ENCODE results near the gene SSTR1.

The SSTR1 gene

GRCh38 chr14:38213001-38213400, 5.3 kb downstream of the SSTR1 start:
- DNase-seq = no peak
- H3K27ac ChIP-seq (ENCODE audit: insufficient read depth in 1 of 2, low read depth in 1 of 2, low read length in 2 of 2, poor library complexity in 1 of 2, severe bottlenecking in 2 of 2) = no peak overlapping the region
- H3K9me3 ChIP-seq (ENCODE audit: control extremely low read depth in 1 of 5, control insufficient read depth in 4 of 5, insufficient read depth in 2 of 5, low read depth in 1 of 5, low read length in 4 of 5) = no peaks in the 10 kb centered on the region
- CTCF ChIA-PET = no interaction called here
- no peak overlapping the region for H3K4me3 ChIP-seq (ENCODE audit: control insufficient read depth in 1 of 7, extremely low read depth in 1 of 7, insufficient read depth in 4 of 7, low read depth in 2 of 7, low read length in 6 of 7)
- peaks cover 0 to 33% (median 19%) of the 10 kb centered on the region in 4 experiments for H3K4me1 ChIP-seq (ENCODE audit: control extremely low read depth in 1 of 4, control insufficient read depth in 4 of 4, insufficient read depth in 4 of 4, low read length in 3 of 4)
- POLR2A ChIA-PET = no interaction called here
- WGBS (ENCODE audit: insufficient coverage) = no CpG with 5 or more reads among the region's 2 CpGs
- H3K27me3 ChIP-seq (replicated peaks in 2 of 5; ENCODE audit: control insufficient read depth in 4 of 5, insufficient read depth in 5 of 5, low read length in 4 of 5) = peaks cover 0 to 70% (median 47%) of the 10 kb centered on the region in 5 experiments
- H3K36me3 ChIP-seq (ENCODE audit: control insufficient read depth in 4 of 4, insufficient read depth in 4 of 4, low read length in 3 of 4) = no peaks in the 10 kb centered on the region

GRCh38 chr14:38217553-38217952, 9.8 kb downstream of the SSTR1 start:
- no peaks in the 10 kb centered on the region for H3K4me1 ChIP-seq (ENCODE audit: control extremely low read depth in 1 of 4, control insufficient read depth in 4 of 4, insufficient read depth in 4 of 4, low read length in 3 of 4)
- POLR2A ChIA-PET = no interaction called here
- H3K27me3 ChIP-seq (replicated peaks in 2 of 5; ENCODE audit: control insufficient read depth in 4 of 5, insufficient read depth in 5 of 5, low read length in 4 of 5) = peaks cover 0 to 25% (median 14%) of the 10 kb centered on the region in 5 experiments
- H3K36me3 ChIP-seq (ENCODE audit: control insufficient read depth in 4 of 4, insufficient read depth in 4 of 4, low read length in 3 of 4) = no peaks in the 10 kb centered on the region
- no peaks in the 10 kb centered on the region for H3K9me3 ChIP-seq (ENCODE audit: control extremely low read depth in 1 of 5, control insufficient read depth in 4 of 5, insufficient read depth in 2 of 5, low read depth in 1 of 5, low read length in 4 of 5)
- H3K27ac ChIP-seq (ENCODE audit: insufficient read depth in 1 of 2, low read depth in 1 of 2, low read length in 2 of 2, poor library complexity in 1 of 2, severe bottlenecking in 2 of 2) = no peak overlapping the region
- DNase-seq = no peak
- CTCF ChIA-PET = no interaction called here
- WGBS (ENCODE audit: insufficient coverage) = 94% methylated on average over 2 of the region's 2 CpGs
- no peak overlapping the region for H3K4me3 ChIP-seq (ENCODE audit: control insufficient read depth in 1 of 7, extremely low read depth in 1 of 7, insufficient read depth in 4 of 7, low read depth in 2 of 7, low read length in 6 of 7)

DNA sequence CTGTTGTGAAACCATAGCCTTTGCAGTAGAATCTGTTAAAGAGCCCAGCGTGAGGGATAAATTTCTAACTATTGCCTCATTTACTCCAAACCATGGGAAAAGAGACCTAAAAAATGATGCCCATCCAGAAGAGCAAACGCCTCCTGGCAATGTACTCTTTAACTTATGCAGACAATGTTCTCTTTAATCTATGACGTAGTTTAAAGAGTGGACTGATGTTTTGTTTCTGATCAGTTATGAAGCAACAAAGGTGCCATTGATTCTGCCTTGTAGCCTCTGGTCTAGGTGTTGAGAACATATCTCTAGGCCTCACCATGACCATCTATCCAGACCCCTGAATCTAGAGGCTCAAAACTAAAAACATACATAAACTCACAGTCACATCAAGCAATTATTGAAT, 13.4 kb downstream of the SSTR1 start:
- no peak for DNase-seq
- WGBS (ENCODE audit: insufficient coverage) = 100% methylated on average over 2 of the region's 3 CpGs
- CTCF ChIA-PET = interaction anchor here (1.0 kb wide), 1 partner anchor 13 kb away, joined by 3 read pairs; no protein-coding TSS in a partner anchor
- Histone ChIP-seq H3K27ac (ENCODE audit: insufficient read depth in 1 of 2, low read depth in 1 of 2, low read length in 2 of 2, poor library complexity in 1 of 2, severe bottlenecking in 2 of 2) (no peak overlapping the region), H3K4me1 (ENCODE audit: control extremely low read depth in 1 of 4, control insufficient read depth in 4 of 4, insufficient read depth in 4 of 4, low read length in 3 of 4) (no peaks in the 10 kb centered on the region), H3K4me3 (ENCODE audit: control insufficient read depth in 1 of 7, extremely low read depth in 1 of 7, insufficient read depth in 4 of 7, low read depth in 2 of 7, low read length in 6 of 7) (no peak overlapping the region), H3K27me3 (replicated peaks in 2 of 5; ENCODE audit: control insufficient read depth in 4 of 5, insufficient read depth in 5 of 5, low read length in 4 of 5) (peaks cover 0 to 5% (median 2%) of the 10 kb centered on the region in 5 experiments), H3K36me3 (ENCODE audit: control insufficient read depth in 4 of 4, insufficient read depth in 4 of 4, low read length in 3 of 4) (no peaks in the 10 kb centered on the region), H3K9me3 (ENCODE audit: control extremely low read depth in 1 of 5, control insufficient read depth in 4 of 5, insufficient read depth in 2 of 5, low read depth in 1 of 5, low read length in 4 of 5) (no peaks in the 10 kb centered on the region)
- POLR2A ChIA-PET = no interaction called here

- no peaks in the 10 kb centered on the region for H3K9me3 ChIP-seq (ENCODE audit: control extremely low read depth in 1 of 5, control insufficient read depth in 4 of 5, insufficient read depth in 2 of 5, low read depth in 1 of 5, low read length in 4 of 5)
- ChIA-PET POLR2A (no interaction called here), CTCF (no interaction called here)
- H3K4me3 ChIP-seq (ENCODE audit: control insufficient read depth in 1 of 7, extremely low read depth in 1 of 7, insufficient read depth in 4 of 7, low read depth in 2 of 7, low read length in 6 of 7) = no peak overlapping the region
- no peaks in the 10 kb centered on the region for H3K4me1 ChIP-seq (ENCODE audit: control extremely low read depth in 1 of 4, control insufficient read depth in 4 of 4, insufficient read depth in 4 of 4, low read length in 3 of 4)
- no peak for DNase-seq
- no peaks in the 10 kb centered on the region for H3K27me3 ChIP-seq (replicated peaks in 2 of 5; ENCODE audit: control insufficient read depth in 4 of 5, insufficient read depth in 5 of 5, low read length in 4 of 5)
- H3K27ac ChIP-seq (ENCODE audit: insufficient read depth in 1 of 2, low read depth in 1 of 2, low read length in 2 of 2, poor library complexity in 1 of 2, severe bottlenecking in 2 of 2) = no peak overlapping the region
- H3K36me3 ChIP-seq (ENCODE audit: control insufficient read depth in 4 of 4, insufficient read depth in 4 of 4, low read length in 3 of 4) = no peaks in the 10 kb centered on the region
Measured at GRCh38 chr14:38224338-38224737, 16.6 kb downstream of the SSTR1 start.

DNA sequence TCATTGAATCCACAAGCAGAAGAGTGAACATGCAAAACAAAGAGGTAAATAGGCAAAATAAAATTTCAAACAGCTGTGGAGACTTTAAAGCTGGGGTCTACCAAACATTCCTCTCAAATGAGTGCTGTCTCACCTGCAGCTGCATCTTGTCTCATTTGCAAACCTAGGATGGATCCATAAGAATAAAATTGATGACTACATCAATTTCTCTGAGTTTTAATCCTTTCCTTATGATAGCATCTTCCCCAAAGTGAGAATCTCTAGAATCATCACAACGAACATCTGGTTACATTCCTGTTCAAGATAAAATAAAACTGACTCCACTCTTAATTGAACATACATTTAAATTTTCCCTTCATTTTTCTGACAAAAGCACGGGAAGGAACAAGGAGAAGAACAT, 18.2 kb downstream of the SSTR1 start:
- Histone ChIP-seq H3K4me3 (ENCODE audit: control insufficient read depth in 1 of 7, extremely low read depth in 1 of 7, insufficient read depth in 4 of 7, low read depth in 2 of 7, low read length in 6 of 7) (no peak overlapping the region), H3K9me3 (ENCODE audit: control extremely low read depth in 1 of 5, control insufficient read depth in 4 of 5, insufficient read depth in 2 of 5, low read depth in 1 of 5, low read length in 4 of 5) (no peaks in the 10 kb centered on the region), H3K4me1 (ENCODE audit: control extremely low read depth in 1 of 4, control insufficient read depth in 4 of 4, insufficient read depth in 4 of 4, low read length in 3 of 4) (no peaks in the 10 kb centered on the region), H3K27ac (ENCODE audit: insufficient read depth in 1 of 2, low read depth in 1 of 2, low read length in 2 of 2, poor library complexity in 1 of 2, severe bottlenecking in 2 of 2) (no peak overlapping the region), H3K27me3 (replicated peaks in 2 of 5; ENCODE audit: control insufficient read depth in 4 of 5, insufficient read depth in 5 of 5, low read length in 4 of 5) (no peaks in the 10 kb centered on the region), H3K36me3 (ENCODE audit: control insufficient read depth in 4 of 4, insufficient read depth in 4 of 4, low read length in 3 of 4) (no peaks in the 10 kb centered on the region)
- ChIA-PET CTCF (no interaction called here), POLR2A (no interaction called here)
- WGBS (ENCODE audit: insufficient coverage) = 100% methylated on average over 1 of the region's 2 CpGs
- DNase-seq = no peak

DNA sequence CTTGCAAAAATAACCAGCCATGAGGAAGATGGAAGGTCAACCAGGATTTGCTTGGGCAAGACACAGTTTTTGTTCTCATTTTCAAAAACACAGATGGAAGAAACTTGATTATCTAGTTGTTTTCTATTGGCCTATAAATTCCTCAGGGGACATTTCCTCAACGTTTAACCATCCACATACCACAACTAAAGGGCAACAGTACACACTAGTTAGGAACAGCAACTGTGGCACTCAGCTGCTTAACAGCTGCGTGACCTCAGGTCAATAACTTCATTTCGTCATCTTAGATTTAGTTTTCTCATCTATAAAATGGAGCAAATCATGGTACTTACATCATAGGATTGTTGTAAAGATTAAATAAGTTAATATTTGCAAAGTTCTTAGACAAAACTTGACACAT, 18.7 kb downstream of the SSTR1 start:
- no CpG with 5 or more reads among the region's 3 CpGs for WGBS (ENCODE audit: insufficient coverage)
- DNase-seq = no peak
- Histone ChIP-seq H3K9me3 (ENCODE audit: control extremely low read depth in 1 of 5, control insufficient read depth in 4 of 5, insufficient read depth in 2 of 5, low read depth in 1 of 5, low read length in 4 of 5) (no peaks in the 10 kb centered on the region), H3K4me3 (ENCODE audit: control insufficient read depth in 1 of 7, extremely low read depth in 1 of 7, insufficient read depth in 4 of 7, low read depth in 2 of 7, low read length in 6 of 7) (no peak overlapping the region), H3K27ac (ENCODE audit: insufficient read depth in 1 of 2, low read depth in 1 of 2, low read length in 2 of 2, poor library complexity in 1 of 2, severe bottlenecking in 2 of 2) (no peak overlapping the region), H3K36me3 (ENCODE audit: control insufficient read depth in 4 of 4, insufficient read depth in 4 of 4, low read length in 3 of 4) (no peaks in the 10 kb centered on the region), H3K27me3 (replicated peaks in 2 of 5; ENCODE audit: control insufficient read depth in 4 of 5, insufficient read depth in 5 of 5, low read length in 4 of 5) (no peaks in the 10 kb centered on the region), H3K4me1 (ENCODE audit: control extremely low read depth in 1 of 4, control insufficient read depth in 4 of 4, insufficient read depth in 4 of 4, low read length in 3 of 4) (no peaks in the 10 kb centered on the region)
- POLR2A ChIA-PET = no interaction called here
- CTCF ChIA-PET = no interaction called here

DNA sequence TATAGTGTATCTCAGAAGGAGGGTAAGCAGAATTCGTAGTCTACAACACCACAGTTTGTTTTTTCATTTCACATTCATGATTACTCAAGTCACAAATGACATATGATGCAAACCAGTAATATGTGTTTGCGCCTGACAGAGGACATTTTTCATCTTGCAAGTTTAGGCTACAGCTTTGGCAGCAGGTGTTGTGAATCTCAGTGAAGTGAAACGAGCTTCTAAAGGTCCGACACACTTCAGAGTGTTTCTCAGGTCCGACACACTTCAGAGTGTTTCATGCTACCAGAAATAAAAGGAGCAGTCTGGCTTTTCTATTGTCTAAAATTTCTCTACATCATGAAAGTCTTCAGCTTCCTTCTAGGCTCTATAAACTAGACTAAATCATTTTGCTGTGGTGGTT, 25.5 kb downstream of the SSTR1 start:
- CTCF ChIA-PET = interaction anchor here (0.7 kb wide), 1 partner anchor 23 kb away, joined by 3 read pairs; the partner anchor contains the start of gene CLEC14A
- H3K27ac ChIP-seq (ENCODE audit: insufficient read depth in 1 of 2, low read depth in 1 of 2, low read length in 2 of 2, poor library complexity in 1 of 2, severe bottlenecking in 2 of 2) = no peak overlapping the region
- POLR2A ChIA-PET = no interaction called here

More for the DNA sequence above, 25.5 kb downstream of the SSTR1 start:
- no peaks in the 10 kb centered on the region for H3K4me1 ChIP-seq (ENCODE audit: control extremely low read depth in 1 of 4, control insufficient read depth in 4 of 4, insufficient read depth in 4 of 4, low read length in 3 of 4)
- WGBS (ENCODE audit: insufficient coverage) = 89% methylated on average over 3 of the region's 5 CpGs
- no peak for DNase-seq
- no peaks in the 10 kb centered on the region for H3K36me3 ChIP-seq (ENCODE audit: control insufficient read depth in 4 of 4, insufficient read depth in 4 of 4, low read length in 3 of 4)
- no peaks in the 10 kb centered on the region for H3K9me3 ChIP-seq (ENCODE audit: control extremely low read depth in 1 of 5, control insufficient read depth in 4 of 5, insufficient read depth in 2 of 5, low read depth in 1 of 5, low read length in 4 of 5)
- H3K4me3 ChIP-seq (ENCODE audit: control insufficient read depth in 1 of 7, extremely low read depth in 1 of 7, insufficient read depth in 4 of 7, low read depth in 2 of 7, low read length in 6 of 7) = no peak overlapping the region
- peaks cover 0 to 2% (median 0%) of the 10 kb centered on the region in 5 experiments for H3K27me3 ChIP-seq (replicated peaks in 2 of 5; ENCODE audit: control insufficient read depth in 4 of 5, insufficient read depth in 5 of 5, low read length in 4 of 5)
